Measurements from ENCODE around the gene USP10.

The USP10 gene

DNA sequence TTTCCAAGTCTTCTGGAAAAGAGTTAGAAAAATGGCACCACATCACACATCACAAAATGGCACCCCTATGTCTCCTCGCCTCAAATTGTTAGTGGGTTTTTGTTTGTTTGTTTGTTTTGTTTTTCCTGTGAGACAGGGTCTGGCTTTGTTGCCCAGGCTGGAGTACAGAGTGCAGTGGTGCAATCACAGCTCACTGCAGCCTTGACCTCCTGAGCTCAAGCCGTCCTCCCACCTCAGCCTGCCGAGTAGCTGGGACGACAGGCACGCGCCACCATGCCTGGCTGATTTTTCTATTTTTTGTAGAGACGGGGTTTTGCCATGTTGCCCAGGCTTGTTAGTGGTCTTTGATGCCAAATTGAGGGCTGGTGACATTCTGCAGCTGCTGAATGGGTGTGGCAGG is 116.2 kb downstream of the USP10 start:
- peaks cover 4% of the 10 kb centered on the region for H3K4me1 ChIP-seq
- DNase-seq (ENCODE audit: low spot score in 2 of 2), result no peak

DNA sequence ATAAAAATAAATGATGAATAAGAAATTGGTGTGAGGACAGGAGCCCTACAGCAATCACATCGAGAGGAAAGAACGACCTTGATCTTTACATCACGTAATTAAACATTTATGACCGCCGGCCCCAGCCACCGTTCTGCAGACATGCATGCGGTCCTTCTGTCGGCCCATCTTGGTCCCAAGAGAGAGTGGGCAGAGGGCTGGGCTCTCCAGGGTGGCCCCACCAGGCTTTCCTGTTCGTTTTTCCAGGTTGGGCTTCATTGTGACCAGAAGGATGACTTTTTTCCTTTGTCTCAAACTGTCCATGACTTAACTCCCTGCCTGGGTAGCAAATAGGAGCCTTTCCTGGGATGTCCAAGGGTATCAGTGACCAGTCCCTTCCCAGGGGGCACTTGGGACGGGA is 116.7 kb downstream of the USP10 start:
- DNase-seq (ENCODE audit: low spot score in 2 of 2), result no peak
- peaks cover 4% of the 10 kb centered on the region for H3K4me1 ChIP-seq
- H3K27me3 ChIP-seq (ENCODE audit: low read depth), result peaks cover 40% of the 10 kb centered on the region
- no peak overlapping the region for H3K4me3 ChIP-seq
- no peaks in the 10 kb centered on the region for H3K9me3 ChIP-seq
- H3K36me3 ChIP-seq (replicated peaks), result no peaks in the 10 kb centered on the region
- in situ Hi-C loops (cut with MboI; ENCODE audit: low sequenced_read_pairs), result no loop called here

More for the DNA sequence above, 116.2 kb downstream of the USP10 start:
- Histone ChIP-seq H3K36me3 (replicated peaks) (no peaks in the 10 kb centered on the region), H3K9me3 (no peaks in the 10 kb centered on the region), H3K27me3 (ENCODE audit: low read depth) (peaks cover 45% of the 10 kb centered on the region), H3K4me3 (no peak overlapping the region)
- in situ Hi-C loops (cut with MboI; ENCODE audit: low sequenced_read_pairs), result no loop called here

DNA sequence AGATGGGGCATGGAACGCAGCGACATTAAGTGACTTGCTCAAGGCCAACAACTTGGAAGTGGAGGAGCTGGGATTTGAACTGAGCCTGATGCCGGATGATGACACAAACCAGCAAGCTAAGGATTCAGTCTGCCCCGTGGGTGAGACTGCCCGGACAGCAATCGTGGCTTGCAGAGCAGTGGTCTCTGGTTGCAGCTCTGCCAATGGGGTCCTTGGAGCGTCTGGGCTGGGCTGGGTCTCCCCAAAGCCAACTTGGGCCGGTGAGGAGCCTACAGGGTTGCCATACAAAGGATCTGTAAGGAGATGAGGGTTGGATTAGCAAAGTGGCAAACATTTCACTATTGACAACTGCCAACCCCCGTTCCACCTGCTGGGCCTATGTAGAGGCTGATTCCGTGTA is 117.4 kb downstream of the USP10 start:
- H3K4me1 ChIP-seq, result peaks cover 4% of the 10 kb centered on the region
- H3K9me3 ChIP-seq, result no peaks in the 10 kb centered on the region
- H3K36me3 ChIP-seq (replicated peaks), result no peaks in the 10 kb centered on the region
- no peak for DNase-seq (ENCODE audit: low spot score in 2 of 2)
- in situ Hi-C loops (cut with MboI; ENCODE audit: low sequenced_read_pairs), result no loop called here
- H3K4me3 ChIP-seq, result no peak overlapping the region
- H3K27me3 ChIP-seq (ENCODE audit: low read depth), result peaks cover 33% of the 10 kb centered on the region

DNA sequence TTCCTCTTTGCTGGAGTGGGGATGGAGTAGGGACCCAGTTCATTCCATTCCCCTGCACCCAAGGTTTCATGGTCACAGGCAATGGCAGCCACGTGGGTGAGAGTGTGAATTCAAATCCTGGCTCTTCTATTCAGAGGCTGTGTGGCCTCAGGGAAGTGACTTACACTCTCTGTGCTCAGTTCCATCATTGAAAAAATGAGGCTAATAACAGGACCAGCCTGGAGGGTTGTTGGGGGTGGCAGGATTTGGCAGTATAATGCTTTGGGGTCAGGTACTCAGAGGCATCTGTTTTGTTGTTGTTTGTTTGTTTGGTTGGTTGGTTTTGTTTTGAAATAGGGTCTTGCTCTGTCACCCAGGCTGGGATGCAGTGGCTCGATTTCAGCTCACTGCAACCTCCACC is 117.8 kb downstream of the USP10 start:
- H3K27me3 ChIP-seq (ENCODE audit: low read depth), result peaks cover 29% of the 10 kb centered on the region
- H3K9me3 ChIP-seq, result no peaks in the 10 kb centered on the region
- H3K36me3 ChIP-seq (replicated peaks), result no peaks in the 10 kb centered on the region
- H3K4me3 ChIP-seq, result no peak overlapping the region
- in situ Hi-C loops (cut with MboI; ENCODE audit: low sequenced_read_pairs), result no loop called here
- DNase-seq (ENCODE audit: low spot score in 2 of 2), result no peak
- peaks cover 4% of the 10 kb centered on the region for H3K4me1 ChIP-seq

DNA sequence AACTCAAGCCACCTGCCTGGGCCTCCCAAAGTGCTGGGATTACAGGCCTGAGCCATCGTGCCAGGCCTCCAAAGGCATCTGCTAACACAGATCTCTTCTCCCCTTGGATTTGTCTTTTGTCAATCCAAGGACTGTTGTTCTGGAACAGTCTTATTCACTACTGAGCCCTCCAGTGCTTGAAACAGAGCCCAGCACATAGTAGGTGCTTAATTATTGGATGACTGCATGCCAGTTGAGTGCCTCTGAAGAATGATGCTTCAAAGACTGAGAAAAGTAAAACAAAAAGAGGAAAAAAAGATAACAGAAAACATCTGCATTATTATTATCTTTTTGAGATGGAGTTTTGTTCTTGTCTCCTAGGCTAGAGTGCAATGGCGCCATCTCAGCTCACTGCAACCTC is 118.3 kb downstream of the USP10 start:
- H3K27me3 ChIP-seq (ENCODE audit: low read depth), result peaks cover 25% of the 10 kb centered on the region
- no peaks in the 10 kb centered on the region for H3K36me3 ChIP-seq (replicated peaks)
- no peak overlapping the region for H3K4me3 ChIP-seq
- no peaks in the 10 kb centered on the region for H3K9me3 ChIP-seq
- peaks cover 4% of the 10 kb centered on the region for H3K4me1 ChIP-seq
- no peak for DNase-seq (ENCODE audit: low spot score in 2 of 2)
- in situ Hi-C loops (cut with MboI; ENCODE audit: low sequenced_read_pairs), result no loop called here

DNA sequence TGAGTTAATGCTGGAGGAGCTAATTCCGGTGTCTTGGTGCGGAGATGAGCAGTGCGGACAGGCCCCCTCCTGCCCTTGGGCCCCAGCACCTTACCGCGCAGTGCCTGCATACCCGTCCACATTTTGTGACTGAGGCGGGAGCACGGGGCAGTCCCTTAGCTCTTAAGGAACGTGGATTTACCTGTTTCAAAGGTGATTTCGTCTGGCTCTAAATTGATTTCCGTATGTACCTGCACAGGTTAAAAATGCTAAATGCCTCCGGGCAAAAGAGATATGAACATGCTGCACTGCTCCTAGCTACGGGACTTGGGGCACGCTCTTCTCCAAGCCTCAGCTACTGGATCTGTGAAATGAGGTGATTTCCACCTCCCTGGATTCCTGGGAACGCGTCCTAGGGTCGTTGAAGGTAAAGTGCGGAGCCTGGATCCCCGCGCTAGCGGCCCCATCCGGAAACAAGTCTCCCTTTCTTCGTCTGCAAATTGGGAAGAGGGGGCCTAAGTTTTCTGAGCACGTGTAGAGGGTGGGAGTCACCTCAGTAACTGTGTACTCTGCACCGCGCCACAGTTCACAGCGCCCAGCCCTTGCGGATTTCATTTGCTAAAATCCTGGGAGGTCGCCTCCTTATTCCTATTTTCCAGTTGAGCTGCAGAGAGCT is 119.3 kb downstream of the USP10 start:
- DNase-seq (ENCODE audit: low spot score in 2 of 2), result no peak
- H3K27me3 ChIP-seq (ENCODE audit: low read depth), result peaks cover 16% of the 10 kb centered on the region

DNA sequence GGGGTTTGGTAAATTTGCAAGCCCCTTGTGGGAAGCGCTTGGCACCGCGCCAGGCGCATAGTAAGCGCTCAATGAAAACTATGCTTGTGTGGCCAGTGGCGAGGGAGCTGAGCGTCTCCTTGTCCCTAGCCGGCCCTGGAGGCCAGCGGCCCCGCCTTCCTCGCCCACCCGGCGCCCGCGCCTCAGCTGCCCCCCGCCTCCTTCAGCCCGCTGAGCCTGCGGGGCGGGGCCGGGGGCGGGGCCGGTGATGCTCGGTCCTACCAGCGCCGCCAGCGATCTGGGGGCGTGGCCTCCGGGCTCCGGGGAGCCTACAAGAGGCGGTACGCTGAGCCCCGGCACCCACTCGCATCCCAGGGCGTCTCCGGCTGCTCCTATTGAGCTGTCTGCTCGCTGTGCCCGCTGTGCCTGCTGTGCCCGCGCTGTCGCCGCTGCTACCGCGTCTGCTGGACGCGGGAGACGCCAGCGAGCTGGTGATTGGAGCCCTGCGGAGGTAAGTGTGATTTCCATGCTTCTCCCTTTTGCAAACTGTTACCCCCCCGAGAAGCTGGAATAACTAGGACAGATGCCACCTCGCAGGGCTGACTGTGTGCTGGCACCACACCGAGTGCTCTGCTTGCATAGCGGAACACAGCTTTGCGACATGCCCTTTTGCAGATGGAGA is 120.0 kb downstream of the USP10 start, which contains the start of gene CRISPLD2:
Gene CRISPLD2, plus strand, starts transcription at position 342 of the 661 bp plus-strand sequence. CDS start 18,511 bp downstream, outside the sequence.
- Histone ChIP-seq H3K27me3 (ENCODE audit: low read depth) (peaks cover 10% of the 10 kb centered on the region), H3K4me1 (peaks cover 4% of the 10 kb centered on the region), H3K9me3 (no peaks in the 10 kb centered on the region), H3K4me3 (peak within 1 kb of the TSS; percentile 28), H3K36me3 (replicated peaks) (no peaks in the 10 kb centered on the region)
- peak; percentile 85 to 98 for DNase-seq (ENCODE audit: low spot score in 2 of 2)
- in situ Hi-C loops (cut with MboI; ENCODE audit: low sequenced_read_pairs), result no loop called here

More for the DNA sequence above, 119.3 kb downstream of the USP10 start:
- in situ Hi-C loops (cut with MboI; ENCODE audit: low sequenced_read_pairs), result no loop called here
- H3K36me3 ChIP-seq (replicated peaks), result no peaks in the 10 kb centered on the region
- H3K9me3 ChIP-seq, result no peaks in the 10 kb centered on the region
- 0 out of 2 replicates have a peak overlapping the region, but pooled peaks have one; percentile 11 for H3K4me3 ChIP-seq
- H3K4me1 ChIP-seq, result peaks cover 4% of the 10 kb centered on the region

DNA sequence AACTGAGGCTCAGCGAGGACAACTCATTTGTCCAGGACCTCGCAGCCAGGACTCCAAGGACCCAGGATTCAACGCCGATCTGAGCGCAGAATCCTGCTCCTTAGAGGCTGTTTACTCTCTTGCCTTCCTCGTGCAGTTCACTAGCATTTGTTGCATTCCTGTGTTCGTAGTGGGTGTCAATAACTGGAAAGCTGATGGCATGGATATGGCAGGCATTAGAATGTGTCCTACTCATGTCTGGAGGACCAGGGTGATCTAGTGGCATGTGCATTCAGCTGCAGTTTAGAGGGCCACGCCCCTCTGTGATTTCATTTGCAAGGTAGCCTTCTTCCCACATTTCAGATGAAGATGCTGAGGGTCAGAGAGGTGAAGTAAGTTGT is 120.5 kb downstream of the USP10 start:
- no peaks in the 10 kb centered on the region for H3K9me3 ChIP-seq
- DNase-seq (ENCODE audit: low spot score in 2 of 2), result no peak
- H3K36me3 ChIP-seq (replicated peaks), result no peaks in the 10 kb centered on the region
- peaks cover 5% of the 10 kb centered on the region; the same call in 1 of the 2 replicates for H3K27me3 ChIP-seq (ENCODE audit: low read depth)
- peaks cover 4% of the 10 kb centered on the region for H3K4me1 ChIP-seq
- H3K4me3 ChIP-seq, result peak overlapping the region; percentile 28
- in situ Hi-C loops (cut with MboI; ENCODE audit: low sequenced_read_pairs), result no loop called here

DNA sequence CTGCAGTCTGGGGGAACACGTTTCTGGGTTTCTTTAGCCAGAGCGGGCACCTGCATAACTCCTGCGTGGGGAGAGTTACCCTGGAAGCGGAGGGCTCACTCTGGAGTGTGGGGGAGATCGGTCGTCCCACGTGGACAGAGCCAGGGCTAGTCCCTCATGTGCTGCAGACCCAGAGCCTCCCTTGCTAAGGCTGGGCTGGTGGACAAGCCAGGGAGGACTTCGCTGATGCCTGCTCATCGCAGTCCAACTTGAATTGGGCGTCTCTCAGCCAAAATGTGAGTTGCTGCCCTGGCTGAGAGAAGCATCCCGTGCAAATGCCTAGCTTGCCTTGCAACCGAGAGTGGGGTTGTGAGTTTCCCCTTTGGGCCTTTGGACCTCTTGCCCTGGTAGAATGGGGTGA is 121.0 kb downstream of the USP10 start:
- in situ Hi-C loops (cut with MboI; ENCODE audit: low sequenced_read_pairs), result no loop called here
- Histone ChIP-seq H3K4me3 (no peak overlapping the region), H3K27me3 (ENCODE audit: low read depth) (peaks cover 5% of the 10 kb centered on the region; the same call in 1 of the 2 replicates)

DNA sequence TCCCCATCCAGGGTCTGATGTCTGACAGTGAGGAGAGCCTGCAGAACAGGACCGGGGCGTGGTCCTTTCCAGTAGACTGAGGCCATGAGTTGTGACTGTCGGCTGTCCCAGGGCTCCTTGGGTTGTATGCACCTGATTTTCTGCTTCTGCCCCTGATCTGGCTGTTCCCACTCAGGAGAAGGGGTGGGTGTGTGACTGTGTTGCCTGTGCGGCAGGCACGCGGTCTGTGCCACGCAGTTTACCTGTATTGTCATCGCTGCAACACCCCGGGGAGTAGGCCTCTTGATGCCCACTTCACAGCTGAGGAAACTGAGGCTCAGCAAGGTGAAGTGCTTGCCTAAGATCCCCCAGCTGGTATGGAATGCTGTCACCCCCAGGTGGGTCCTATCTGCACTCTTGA is 121.4 kb downstream of the USP10 start:
- H3K27me3 ChIP-seq (ENCODE audit: low read depth), result peaks cover 5% of the 10 kb centered on the region; the same call in 1 of the 2 replicates
- no peak overlapping the region for H3K4me3 ChIP-seq
- DNase-seq (ENCODE audit: low spot score in 2 of 2), result no peak
- peaks cover 4% of the 10 kb centered on the region for H3K4me1 ChIP-seq
- in situ Hi-C loops (cut with MboI; ENCODE audit: low sequenced_read_pairs), result no loop called here
- no peaks in the 10 kb centered on the region for H3K36me3 ChIP-seq (replicated peaks)
- H3K9me3 ChIP-seq, result no peaks in the 10 kb centered on the region

More for the DNA sequence above, 121.0 kb downstream of the USP10 start:
- DNase-seq (ENCODE audit: low spot score in 2 of 2), result no peak
- Histone ChIP-seq H3K9me3 (no peaks in the 10 kb centered on the region), H3K4me1 (peaks cover 4% of the 10 kb centered on the region), H3K36me3 (replicated peaks) (no peaks in the 10 kb centered on the region)

DNA sequence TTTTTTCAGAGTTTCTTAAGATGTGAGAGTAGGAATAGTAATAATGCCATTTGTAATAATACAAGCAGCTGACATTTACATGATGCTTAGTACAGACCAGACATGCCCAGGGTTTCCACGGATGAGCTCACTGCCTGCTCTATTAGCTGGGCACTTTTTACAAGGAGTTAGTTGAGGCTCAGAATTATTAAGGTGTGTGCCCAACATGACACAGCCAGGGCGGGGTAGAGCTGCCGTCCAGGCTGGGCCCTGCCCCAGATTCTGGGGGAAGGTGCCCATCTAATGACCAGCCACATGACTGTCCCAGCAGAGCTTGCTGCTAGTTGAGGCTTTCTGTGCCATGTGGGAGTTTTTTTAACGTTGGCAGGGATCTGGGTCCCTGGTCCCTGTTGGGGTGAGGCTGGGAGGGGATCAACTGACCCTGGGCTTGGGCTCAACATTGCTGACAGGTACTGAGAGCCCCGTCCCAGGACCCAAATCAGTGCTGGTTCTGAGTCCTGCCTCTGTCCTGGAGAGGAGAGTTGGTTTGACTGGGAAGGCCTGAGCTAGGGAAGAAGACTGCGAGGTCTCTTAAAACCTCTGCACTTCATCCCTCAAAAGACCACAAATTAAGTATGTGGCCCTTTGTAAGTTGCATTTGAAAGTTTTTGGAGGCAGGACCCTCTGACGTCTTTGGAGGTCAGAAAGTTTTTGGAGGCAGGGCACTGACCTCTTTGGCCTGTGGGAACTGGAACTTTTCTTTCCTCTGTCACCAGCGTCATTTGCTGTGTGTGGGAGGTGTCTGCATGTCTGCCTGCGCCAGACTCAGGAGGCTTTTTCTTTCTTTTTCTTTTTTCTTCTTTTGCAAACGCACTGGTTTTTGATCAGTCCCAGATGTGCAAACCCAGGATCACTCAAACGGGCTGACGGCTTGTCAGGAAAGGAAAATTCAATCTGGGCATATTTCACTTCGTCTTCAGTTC is 122.2 kb downstream of the USP10 start:
- no peaks in the 10 kb centered on the region for H3K9me3 ChIP-seq
- peaks cover 4% of the 10 kb centered on the region for H3K4me1 ChIP-seq
- H3K4me3 ChIP-seq, result no peak overlapping the region
- H3K27me3 ChIP-seq (ENCODE audit: low read depth), result peaks cover 5% of the 10 kb centered on the region; the same call in 1 of the 2 replicates
- in situ Hi-C loops (cut with MboI; ENCODE audit: low sequenced_read_pairs), result no loop called here
- H3K36me3 ChIP-seq (replicated peaks), result no peaks in the 10 kb centered on the region
- no peak for DNase-seq (ENCODE audit: low spot score in 2 of 2)

DNA sequence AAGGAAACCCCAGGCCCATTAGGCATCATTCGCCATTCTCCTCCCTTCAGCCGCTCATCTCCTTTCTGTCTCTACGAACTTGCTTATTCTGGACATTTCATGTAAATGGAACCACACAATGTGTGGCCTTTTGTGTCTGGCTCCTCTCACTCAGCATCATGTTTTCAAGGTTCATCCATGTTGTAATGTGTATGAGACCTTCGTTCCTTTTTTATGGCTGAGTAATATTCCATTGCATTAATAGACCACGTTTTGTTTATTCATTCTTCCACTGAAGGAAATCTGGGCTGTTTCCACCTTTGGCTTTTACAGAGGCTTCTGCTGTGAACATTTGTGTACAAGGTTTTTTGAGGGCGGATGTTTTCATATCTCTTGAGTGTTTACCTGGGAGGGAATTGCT is 123.2 kb downstream of the USP10 start:
- Histone ChIP-seq H3K36me3 (replicated peaks) (no peaks in the 10 kb centered on the region), H3K9me3 (no peaks in the 10 kb centered on the region), H3K4me1 (peaks cover 4% of the 10 kb centered on the region), H3K4me3 (no peak overlapping the region), H3K27me3 (ENCODE audit: low read depth) (peaks cover 5% of the 10 kb centered on the region; the same call in 1 of the 2 replicates)
- in situ Hi-C loops (cut with MboI; ENCODE audit: low sequenced_read_pairs), result no loop called here
- DNase-seq (ENCODE audit: low spot score in 2 of 2), result no peak

DNA sequence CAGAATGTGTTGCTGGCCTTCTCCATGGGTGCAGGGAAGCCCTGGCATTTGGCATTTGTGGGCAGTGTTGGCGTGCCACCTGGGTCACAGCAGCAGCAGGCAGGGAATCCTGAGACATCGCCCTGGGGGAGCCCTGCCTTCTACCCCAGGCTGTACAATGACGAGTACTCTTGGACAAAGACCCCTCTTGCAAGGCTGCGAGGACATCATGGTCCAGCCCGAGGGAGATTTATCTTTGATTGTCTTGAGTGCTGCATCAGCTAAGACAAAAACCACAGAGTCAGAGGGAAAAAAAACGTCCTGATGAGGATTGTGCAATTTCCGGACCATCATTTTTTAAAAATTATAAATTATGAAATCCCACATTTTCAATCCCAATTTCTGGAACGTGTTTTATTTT is 123.7 kb downstream of the USP10 start:
- no peaks in the 10 kb centered on the region for H3K9me3 ChIP-seq
- in situ Hi-C loops (cut with MboI; ENCODE audit: low sequenced_read_pairs), result no loop called here
- H3K4me3 ChIP-seq, result no peak overlapping the region
- no peak for DNase-seq (ENCODE audit: low spot score in 2 of 2)
- peaks cover 5% of the 10 kb centered on the region; the same call in 1 of the 2 replicates for H3K27me3 ChIP-seq (ENCODE audit: low read depth)
- peaks cover 4% of the 10 kb centered on the region for H3K4me1 ChIP-seq
- H3K36me3 ChIP-seq (replicated peaks), result no peaks in the 10 kb centered on the region
